Muscle of leg (tissue), 16 donors: Measurements from ENCODE around the gene NBPF6. TPM values are rescaled to one million over a fixed set of nuclear protein-coding genes. Genes with fewer than 3 reads are reported as not detected.
"Not testable (repeated sequence)": the region's sequence is repeated elsewhere in the genome, so short reads cannot be mapped to it uniquely, and the experiment has no call there.

Source experiments
- DNase-seq: peaks from one replicate; pipeline ENCODE4 v3.0.0; 2013
- H3K27ac ChIP-seq: one replicate; pipeline ENCODE4 v1.5.1; 2013; ENCODE audit warnings: mild to moderate bottlenecking, low read length, control low read depth
- H3K27me3 ChIP-seq: one replicate; pipeline ENCODE4 v1.6.1; 2013; ENCODE audit warnings: low read length; ENCODE audit not compliant: control insufficient read depth, insufficient read depth
- H3K36me3 ChIP-seq: one replicate; pipeline ENCODE4 v1.6.1; 2013; ENCODE audit warnings: low read length; ENCODE audit not compliant: control insufficient read depth, insufficient read depth
- H3K4me1 ChIP-seq: one replicate; pipeline ENCODE4 v1.6.1; 2013; ENCODE audit warnings: low read length; ENCODE audit not compliant: control insufficient read depth, insufficient read depth
- H3K4me3 ChIP-seq: one replicate; pipeline ENCODE4 v1.5.1; 2013; ENCODE audit warnings: low read length, control low read depth
- H3K9me3 ChIP-seq: replicated peaks from 2 replicates; pipeline ENCODE4 v1.6.1; 2013; ENCODE audit warnings: low read depth, low read length; ENCODE audit not compliant: control insufficient read depth
- WGBS: methylation state at CpG from one replicate; pipeline ENCODE4 v1.1.5; 2013; ENCODE audit warnings: missing lambda C conversion rate; ENCODE audit not compliant: insufficient coverage; 5-methylcytosine and 5-hydroxymethylcytosine counted together
- long read RNA-seq, 11 donors: transcript quantifications; one replicate each; lab custom pipeline, GENCODE V29; 2026
- polyA plus RNA-seq, 8 donors: library from polyadenylated mRNA; unstranded; fragments of 120-200 nt; gene quantifications; one replicate each; pipeline versions ENCODE4 v1.2.1 to v1.2.3, GENCODE V29; 2013; ENCODE audit warnings: inconsistent platforms in 1 of 8, low replicate concordance in 1 of 8; ENCODE audit not compliant: insufficient read length in 8 of 8, insufficient read depth in 1 of 8
- total RNA-seq: library from RNA; stranded (reverse); fragments of 120-200 nt; gene quantifications from one replicate; pipeline ENCODE4 v1.2.4, GENCODE V29; 2013

NBPF6 gene, protein sequence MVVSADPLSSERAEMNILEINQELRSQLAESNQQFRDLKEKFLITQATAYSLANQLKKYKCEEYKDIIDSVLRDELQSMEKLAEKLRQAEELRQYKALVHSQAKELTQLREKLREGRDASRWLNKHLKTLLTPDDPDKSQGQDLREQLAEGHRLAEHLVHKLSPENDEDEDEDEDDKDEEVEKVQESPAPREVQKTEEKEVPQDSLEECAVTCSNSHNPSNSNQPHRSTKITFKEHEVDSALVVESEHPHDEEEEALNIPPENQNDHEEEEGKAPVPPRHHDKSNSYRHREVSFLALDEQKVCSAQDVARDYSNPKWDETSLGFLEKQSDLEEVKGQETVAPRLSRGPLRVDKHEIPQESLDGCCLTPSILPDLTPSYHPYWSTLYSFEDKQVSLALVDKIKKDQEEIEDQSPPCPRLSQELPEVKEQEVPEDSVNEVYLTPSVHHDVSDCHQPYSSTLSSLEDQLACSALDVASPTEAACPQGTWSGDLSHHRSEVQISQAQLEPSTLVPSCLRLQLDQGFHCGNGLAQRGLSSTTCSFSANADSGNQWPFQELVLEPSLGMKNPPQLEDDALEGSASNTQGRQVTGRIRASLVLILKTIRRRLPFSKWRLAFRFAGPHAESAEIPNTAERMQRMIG
- not detected for total RNA-seq
- polyA plus RNA-seq, result not detected
- long read RNA-seq, donor 1, result 0 reads
- long read RNA-seq, donor 2, result 0 reads
- long read RNA-seq, donor 3, result 0 reads
- long read RNA-seq, donor 4, result 0 reads
- long read RNA-seq, donor 5, result 0 reads
- long read RNA-seq, donor 6, result 0 reads
- long read RNA-seq, donor 7, result 0 reads
- long read RNA-seq, donor 8, result 0 reads
- long read RNA-seq, donor 9, result 0 reads
- long read RNA-seq, donor 10, result 0 reads
- long read RNA-seq, donor 11, result 0 reads

- not testable (repeated sequence) for H3K27ac ChIP-seq, H3K27me3 ChIP-seq, H3K4me3 ChIP-seq, DNase-seq, H3K36me3 ChIP-seq, H3K9me3 ChIP-seq, H3K4me1 ChIP-seq
- WGBS, result no CpG with 5 or more reads among the region's 5 CpGs
These were observed at the start of gene NBPF6 for GRCh38 chr1:108450043-108450442. NBPF6 (plus strand) TSS chr1:108450343; CDS start chr1:108450602, 259 bp downstream.

DNA sequence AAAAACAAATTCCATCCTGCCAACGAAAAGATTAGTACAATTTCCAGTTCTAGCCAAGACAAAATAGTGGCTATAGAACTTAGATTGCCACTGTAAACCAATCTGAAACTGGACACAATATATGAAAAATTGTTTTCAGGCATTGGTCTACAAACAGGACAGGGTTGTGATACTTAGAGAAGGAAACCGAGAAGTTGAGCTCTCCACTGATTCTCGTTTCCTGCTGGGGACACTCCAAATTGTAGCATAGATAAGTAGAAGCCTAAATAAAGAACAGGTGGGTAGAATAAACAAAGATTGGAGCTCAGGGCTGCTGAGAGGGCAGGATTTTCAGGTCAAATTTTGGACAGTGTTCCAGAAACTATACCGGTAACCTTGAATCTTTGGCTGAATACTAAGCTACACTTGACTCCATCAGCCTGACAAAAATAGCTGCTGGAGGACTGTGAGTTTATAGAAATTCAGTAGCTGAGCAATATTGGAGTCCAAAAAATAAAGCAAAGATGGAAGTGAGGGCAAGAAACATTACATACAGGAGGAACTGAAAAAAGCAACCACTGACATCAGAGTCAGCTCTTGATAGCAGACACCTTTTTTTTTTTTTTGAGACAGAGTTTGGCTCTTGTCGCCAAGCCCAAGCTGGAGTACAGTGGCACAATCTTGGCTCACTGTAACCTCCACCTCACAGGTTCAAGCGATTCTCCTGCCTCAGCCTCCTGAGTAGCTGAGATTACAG is 38.9 kb upstream of the NBPF6 start:
- not testable (repeated sequence) for H3K4me1 ChIP-seq, H3K4me3 ChIP-seq, H3K36me3 ChIP-seq, H3K27ac ChIP-seq, H3K27me3 ChIP-seq, H3K9me3 ChIP-seq, DNase-seq
- WGBS, result no CpG with 5 or more reads among the region's 6 CpGs

- not testable (repeated sequence) for H3K36me3 ChIP-seq, H3K27me3 ChIP-seq, H3K9me3 ChIP-seq, H3K4me1 ChIP-seq, H3K27ac ChIP-seq, H3K4me3 ChIP-seq, DNase-seq
- WGBS, result no CpG with 5 or more reads among the region's 5 CpGs
These were observed 30.0 kb upstream of the NBPF6 start for GRCh38 chr1:108420129-108420528.

DNA sequence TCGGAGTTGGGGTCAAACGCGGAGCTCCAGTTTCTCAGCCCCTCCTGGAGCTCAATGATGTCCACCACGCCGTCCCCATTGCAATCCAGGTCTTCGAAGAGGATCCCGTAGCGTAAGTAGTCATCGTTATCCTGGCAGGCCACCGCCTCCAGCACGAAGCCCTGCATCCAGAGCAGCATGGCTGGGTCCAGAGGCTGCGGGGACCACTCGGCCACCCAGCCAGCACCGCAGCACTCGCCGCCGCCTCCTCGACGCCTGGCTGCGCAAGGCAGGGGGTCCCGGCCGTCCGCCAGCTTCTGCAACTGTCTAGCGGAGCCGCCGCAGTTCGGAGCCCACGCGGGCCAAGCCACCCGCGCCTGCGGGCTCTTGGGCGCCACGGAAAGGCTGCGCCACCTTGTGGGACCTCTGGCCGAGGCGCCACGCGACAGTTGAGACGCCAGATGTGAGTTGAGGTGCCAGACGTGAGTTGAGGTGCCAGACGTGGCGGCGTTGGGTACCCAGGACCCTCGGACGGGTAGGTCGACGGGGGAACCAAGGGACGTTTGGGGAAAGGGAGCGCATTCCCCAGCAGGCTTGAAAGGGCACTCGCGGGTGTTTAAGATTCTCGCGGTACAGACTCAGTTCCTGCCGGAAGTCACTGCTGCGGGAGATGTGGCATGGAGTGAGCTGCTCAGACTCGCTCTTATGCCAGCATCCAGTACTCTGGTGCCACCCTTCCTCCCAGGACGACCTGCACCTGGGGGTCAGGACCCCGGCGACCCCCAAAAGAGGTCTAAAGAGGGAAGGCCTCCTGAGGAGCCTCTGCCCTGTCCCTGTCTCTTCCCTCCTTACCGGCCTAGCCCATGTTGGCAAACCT is 28.9 kb upstream of the NBPF6 start:
- H3K4me3 ChIP-seq, H3K4me1 ChIP-seq, H3K27ac ChIP-seq, H3K9me3 ChIP-seq, H3K27me3 ChIP-seq, H3K36me3 ChIP-seq, DNase-seq: not testable (repeated sequence)
- no CpG with 5 or more reads among the region's 61 CpGs for WGBS

- not testable (repeated sequence) for H3K4me1 ChIP-seq, H3K4me3 ChIP-seq, DNase-seq, H3K36me3 ChIP-seq, H3K27me3 ChIP-seq, H3K9me3 ChIP-seq, H3K27ac ChIP-seq
- WGBS, result no CpG with 5 or more reads among the region's 1 CpG
These were observed 23.3 kb upstream of the NBPF6 start for GRCh38 chr1:108426877-108427276.

- WGBS, result no CpG with 5 or more reads among the region's 11 CpGs
- H3K27me3 ChIP-seq, H3K4me3 ChIP-seq, DNase-seq, H3K9me3 ChIP-seq, H3K27ac ChIP-seq, H3K4me1 ChIP-seq, H3K36me3 ChIP-seq: not testable (repeated sequence)
These were observed 18.1 kb upstream of the NBPF6 start for GRCh38 chr1:108432002-108432401.

DNA sequence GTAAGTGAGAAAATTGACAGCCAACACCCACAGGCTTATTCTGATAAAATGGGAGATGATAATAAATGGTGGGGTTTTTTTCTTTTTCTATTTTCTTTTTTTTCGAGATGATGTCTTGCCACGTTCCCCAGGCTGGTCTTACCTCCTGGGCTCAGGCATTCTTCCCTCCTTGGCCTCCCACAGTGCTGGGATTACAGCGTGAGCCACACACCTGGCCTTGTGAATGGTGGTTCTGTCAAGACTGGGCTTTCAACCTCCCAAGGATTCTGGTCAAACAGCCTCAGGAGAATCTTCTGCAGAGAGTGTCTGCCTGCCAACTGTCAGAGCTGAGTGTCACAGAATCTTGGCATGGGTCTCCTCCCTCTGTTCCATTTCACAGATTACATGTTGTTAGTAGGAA is 16.7 kb upstream of the NBPF6 start:
- not testable (repeated sequence) for H3K36me3 ChIP-seq, H3K27ac ChIP-seq, H3K27me3 ChIP-seq, H3K4me1 ChIP-seq, DNase-seq, H3K4me3 ChIP-seq, H3K9me3 ChIP-seq
- no CpG with 5 or more reads among the region's 3 CpGs for WGBS

GRCh38 chr1:108438536-108438935 is 11.6 kb upstream of the NBPF6 start:
- not testable (repeated sequence) for H3K9me3 ChIP-seq

DNA sequence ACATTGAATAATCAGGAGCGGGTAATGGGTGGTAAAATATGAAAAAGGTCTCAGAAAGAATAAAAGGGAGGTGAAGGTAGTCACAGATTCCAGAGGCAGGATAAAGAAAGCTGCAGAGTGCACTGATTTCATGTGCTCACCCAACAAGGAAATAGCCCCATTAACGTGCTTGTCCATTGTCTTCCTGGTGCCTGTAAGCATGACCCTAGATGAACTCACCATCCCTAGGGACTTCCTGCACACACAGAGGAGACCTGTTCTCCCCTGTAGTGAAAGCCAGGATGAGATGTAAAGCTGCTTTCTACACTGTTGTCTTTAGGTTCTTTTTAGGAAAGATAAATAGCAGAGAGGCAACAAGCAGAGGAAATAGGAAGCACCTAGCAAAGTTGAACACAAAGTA is 4.4 kb downstream of the NBPF6 start:
- H3K9me3 ChIP-seq, H3K36me3 ChIP-seq, H3K4me3 ChIP-seq, DNase-seq, H3K27ac ChIP-seq, H3K4me1 ChIP-seq, H3K27me3 ChIP-seq: not testable (repeated sequence)
- no CpG with 5 or more reads among the region's 2 CpGs for WGBS

More at GRCh38 chr1:108438536-108438935, 11.6 kb upstream of the NBPF6 start:
- H3K27me3 ChIP-seq, DNase-seq, H3K4me1 ChIP-seq, H3K4me3 ChIP-seq, H3K36me3 ChIP-seq, H3K27ac ChIP-seq: not testable (repeated sequence)
